GM21576 (cell line): Measurements from ENCODE around the gene FOXO1.

Experiments used
- ATAC-seq: cut with Tn5 transposase; IDR thresholded peaks from one replicate; pipeline ENCODE4 v1.9.1; 2021; ENCODE audit warnings: mild to moderate bottlenecking, moderate library complexity; ENCODE audit not compliant: unreplicated experiment

The FOXO1 gene

GRCh38 chr13:40640202-40640601 lies 26.2 kb downstream of the FOXO1 start:
- no peak for ATAC-seq

DNA sequence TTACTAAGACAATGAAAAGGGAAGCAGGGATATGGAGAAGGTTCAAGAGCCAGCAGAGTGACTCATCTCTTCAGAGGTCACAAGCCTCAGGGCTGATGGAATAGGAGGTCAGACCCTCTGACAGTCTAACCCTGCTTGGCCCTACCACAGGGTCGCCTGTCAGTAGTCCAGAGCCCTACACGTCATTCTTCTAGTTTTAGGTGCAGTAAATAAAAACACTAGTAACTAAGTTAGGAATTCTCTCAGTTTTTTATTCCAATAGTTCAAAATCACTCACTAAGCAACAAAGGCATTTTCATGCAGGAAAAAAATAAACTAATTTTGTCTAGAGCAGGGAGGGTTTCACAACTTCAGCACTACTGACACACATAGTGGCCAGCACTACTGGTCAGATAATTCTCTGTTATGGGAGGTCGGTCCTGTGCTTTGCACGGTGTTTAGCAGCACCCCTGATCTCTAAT lies 27.2 kb downstream of the FOXO1 start:
- ATAC-seq: no peak

- ATAC-seq: no peak
Measured at GRCh38 chr13:40637643-40638042, 28.8 kb downstream of the FOXO1 start.

DNA sequence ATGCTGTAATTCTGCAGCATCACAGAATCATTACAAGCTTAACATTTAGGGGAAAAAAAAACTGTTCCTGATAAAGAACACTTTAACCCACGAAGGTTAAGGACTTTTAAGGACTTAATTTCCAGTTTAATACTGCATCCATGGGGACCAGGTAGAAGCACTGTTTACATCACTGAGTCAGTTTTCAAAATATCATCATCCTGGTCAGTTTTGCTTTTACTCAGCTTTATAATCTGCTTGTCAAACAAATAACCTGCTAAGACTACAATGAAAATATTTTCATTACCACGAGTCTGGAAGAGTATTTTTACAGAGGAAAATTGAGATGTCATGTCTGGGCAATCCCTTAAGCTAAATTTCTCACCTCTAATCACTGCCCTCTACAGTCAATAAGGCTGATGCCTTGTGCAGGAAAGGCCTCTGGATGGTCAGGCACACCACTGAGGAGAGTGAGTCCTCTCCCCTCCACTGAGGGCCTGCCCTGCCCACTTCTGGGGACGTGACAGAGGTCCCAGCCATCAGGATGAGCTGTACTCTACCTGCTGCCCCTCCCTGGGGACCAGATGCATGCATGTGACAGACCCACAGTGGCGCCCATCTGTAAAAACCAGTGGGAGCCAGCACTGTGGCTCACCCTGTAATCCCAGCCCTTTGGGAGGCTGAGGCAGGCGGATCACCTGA lies 31.0 kb downstream of the FOXO1 start:
- ATAC-seq: no peak

DNA sequence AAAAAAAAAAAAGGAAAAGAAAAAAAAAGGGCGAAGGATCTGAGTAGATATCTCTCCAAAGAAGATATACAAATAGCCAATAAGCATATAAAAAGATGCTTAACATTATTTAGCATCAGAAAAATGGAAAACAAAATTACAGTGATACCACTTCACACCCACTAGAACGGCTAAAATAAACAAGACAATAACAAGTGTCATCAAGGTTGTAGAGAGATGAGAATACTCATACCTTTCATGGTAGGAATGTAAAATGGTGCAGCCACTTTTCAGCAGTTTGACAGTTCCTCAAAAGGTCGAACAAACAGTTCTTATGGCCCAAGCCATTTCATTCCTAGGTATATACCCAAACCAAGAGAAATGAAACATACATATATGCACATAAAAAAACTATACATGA lies 33.5 kb downstream of the FOXO1 start:
- ATAC-seq: no peak

- no peak for ATAC-seq
Measured at GRCh38 chr13:40631605-40632004, 34.8 kb downstream of the FOXO1 start.

DNA sequence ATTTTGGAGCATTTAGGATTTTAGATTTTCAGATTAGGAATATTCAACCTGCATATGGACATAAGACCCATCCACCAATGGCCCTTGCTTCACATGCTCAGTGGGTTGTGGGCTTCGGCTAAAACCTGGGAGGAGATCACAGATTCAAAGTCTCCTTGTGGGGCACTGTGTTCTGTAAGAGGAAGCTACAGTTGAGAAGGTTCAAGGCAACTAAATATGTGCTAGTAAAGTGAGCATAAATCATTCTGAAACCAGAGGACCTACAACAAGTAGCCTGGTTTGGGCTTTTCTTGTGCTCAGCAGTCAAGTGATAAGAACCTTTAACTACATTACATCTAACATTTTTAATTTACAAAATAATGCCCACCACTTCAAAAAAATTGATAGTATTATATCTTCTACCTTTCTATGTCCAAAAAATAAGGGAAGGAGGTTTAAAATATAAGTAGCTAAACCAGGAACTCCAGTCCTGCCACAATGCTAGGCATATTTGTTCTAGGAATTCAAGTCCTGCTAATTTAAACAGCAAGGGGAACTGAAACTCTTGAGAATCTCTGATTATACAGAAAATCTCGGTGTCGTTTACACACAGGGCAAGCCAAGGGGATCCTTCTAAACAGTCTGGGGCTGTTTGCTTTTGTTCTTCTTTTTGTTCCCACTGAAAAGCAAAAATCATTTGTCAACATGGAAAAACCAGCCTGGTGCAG lies 36.6 kb downstream of the FOXO1 start:
- peak; percentile 87 for ATAC-seq

DNA sequence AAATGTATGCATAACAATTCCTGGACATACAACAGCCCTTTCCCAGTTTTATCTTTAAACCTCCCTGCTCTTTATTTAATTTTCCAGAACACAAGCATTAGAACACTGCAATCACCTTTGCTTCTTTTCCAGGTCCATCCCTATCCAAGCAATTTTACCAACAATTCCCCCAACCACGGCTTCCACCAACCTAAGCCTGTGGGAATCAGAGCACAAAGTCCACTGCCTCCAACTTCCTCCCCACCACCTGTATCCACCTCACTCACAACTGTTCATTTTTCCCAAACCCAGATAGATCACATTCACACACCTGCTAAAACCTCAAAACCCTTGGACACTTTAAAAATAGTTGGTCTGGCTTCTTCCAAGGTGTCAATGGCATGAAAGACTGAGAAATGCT lies 39.5 kb downstream of the FOXO1 start:
- ATAC-seq: no peak

- no peak for ATAC-seq
Measured at GRCh38 chr13:40626561-40626960, 39.9 kb downstream of the FOXO1 start.

GRCh38 chr13:40624986-40625385 lies 41.5 kb downstream of the FOXO1 start:
- ATAC-seq: no peak

- no peak for ATAC-seq
Measured at GRCh38 chr13:40624383-40624782, 42.1 kb downstream of the FOXO1 start.

DNA sequence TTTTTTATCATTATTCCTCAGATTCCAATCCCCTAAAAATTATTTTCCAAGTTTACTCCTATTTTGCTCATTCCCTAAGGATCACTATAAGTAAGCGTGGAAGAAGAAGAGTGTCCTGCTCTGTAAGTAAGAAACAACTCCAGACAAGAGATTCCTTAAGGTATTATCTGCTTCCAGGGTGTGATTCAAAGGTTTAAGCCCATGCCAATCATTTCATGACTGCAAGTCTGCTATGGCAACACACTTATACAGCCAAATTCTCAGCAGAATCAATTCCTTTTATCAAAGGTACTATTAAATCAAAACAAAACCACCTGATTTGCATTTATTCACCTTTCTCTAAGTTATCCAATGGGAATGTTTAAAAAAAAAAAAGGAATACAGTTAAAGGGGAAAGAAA lies 43.7 kb downstream of the FOXO1 start:
- ATAC-seq: no peak

DNA sequence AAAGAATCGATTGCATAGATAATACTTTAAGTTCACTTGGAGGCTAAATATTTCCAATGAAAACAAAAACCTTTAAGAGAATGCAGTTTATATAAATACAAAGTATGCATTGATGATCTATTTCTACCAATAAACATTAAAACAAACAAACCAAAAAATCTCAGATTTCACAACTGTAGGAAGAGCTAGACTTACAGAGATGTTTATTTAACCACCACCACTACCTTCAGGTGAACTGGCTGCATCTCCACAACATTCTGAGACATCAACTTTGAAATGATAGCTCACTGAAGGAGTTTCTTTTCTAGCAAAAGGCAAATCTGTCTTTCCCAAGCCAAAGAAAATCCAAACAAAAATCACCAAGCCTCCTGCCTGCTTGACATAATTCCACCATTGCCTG lies 44.2 kb downstream of the FOXO1 start:
- ATAC-seq: no peak

DNA sequence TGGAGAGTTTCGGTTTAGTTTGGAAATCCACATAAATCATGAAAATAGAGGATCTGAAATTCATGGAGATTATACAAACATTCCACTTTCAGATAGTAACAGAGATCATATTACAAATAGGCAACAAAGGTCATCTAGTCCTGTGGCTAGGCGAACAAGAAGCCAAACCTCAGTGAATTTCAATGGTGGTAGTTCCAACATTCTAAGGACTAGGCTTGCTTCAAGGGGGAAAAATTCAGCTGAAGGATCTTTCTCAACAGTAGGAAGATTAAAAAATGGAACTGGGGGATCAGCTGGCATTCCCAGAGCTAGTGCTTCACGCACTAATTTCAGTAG lies 47.0 kb downstream of the FOXO1 start:
- ATAC-seq: no peak

DNA sequence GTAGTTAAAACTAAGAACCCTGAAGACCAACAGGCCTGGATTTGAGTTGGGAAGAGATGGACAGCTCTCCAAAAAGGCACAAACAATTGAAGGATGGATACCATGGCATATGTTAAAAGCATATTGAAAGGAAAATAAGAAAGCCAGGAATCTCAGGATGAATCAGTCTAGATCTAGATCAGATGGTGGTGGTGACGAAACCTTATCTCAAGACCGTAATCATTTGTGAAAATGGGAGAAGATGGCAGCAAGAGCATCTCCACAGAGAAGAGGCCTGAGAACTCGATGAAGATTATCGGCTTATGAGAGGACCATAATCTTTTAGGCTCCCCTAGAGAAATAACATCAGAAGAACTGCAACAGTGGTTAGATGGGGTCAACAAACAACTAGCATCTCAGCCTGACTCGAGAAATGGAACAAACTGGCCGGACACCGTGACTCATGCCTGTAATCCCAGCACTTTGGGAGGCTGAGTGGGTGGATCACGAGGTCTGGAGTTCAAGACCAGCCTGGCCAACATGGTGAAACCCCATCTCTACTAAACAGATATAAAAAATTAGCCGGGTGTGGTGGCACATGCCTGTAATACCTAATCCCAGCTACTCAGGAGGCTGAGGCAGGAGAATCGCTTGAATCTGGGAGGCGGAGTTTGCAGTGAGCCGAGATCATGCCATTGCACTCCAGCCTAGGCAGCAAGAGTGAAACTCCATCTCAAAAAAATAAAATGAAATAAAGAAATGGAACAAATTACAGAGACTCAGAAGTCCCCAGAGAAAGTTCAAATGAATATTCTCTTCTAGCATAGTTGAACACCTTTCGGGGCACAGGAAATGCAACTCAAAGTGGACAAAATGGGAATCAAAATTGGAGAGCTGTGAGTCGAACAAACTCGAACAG lies 47.6 kb downstream of the FOXO1 start:
- ATAC-seq: no peak

DNA sequence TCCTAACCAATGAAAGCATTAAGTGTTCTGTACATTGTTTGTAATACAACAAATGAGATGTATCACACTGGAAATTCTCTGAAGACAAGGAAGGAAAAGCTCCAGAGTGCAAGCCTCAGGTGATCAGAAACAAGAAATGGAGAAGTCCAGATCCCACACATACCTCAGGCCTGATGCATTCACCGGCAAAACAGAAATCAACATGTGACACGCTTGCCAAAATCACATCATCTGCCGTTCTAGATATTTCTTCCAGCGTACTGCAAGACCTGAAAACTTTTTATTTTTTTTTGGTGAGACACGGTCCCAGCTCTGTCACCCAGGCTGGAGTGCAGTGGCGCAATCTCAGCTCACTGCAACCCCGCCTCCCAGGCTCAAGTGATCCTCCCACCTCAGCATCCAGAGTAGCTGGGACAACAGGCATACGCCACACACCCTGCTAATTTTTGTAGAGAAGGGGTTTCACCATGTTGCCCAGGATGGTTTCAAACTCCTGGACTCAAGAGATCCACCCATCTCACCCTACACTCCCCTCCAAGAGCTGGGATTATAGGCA lies 48.6 kb downstream of the FOXO1 start:
- no peak for ATAC-seq

- no peak for ATAC-seq
Measured at GRCh38 chr13:40615619-40616018, 50.8 kb downstream of the FOXO1 start.

GRCh38 chr13:40613914-40614313 lies 52.5 kb downstream of the FOXO1 start:
- no peak for ATAC-seq

DNA sequence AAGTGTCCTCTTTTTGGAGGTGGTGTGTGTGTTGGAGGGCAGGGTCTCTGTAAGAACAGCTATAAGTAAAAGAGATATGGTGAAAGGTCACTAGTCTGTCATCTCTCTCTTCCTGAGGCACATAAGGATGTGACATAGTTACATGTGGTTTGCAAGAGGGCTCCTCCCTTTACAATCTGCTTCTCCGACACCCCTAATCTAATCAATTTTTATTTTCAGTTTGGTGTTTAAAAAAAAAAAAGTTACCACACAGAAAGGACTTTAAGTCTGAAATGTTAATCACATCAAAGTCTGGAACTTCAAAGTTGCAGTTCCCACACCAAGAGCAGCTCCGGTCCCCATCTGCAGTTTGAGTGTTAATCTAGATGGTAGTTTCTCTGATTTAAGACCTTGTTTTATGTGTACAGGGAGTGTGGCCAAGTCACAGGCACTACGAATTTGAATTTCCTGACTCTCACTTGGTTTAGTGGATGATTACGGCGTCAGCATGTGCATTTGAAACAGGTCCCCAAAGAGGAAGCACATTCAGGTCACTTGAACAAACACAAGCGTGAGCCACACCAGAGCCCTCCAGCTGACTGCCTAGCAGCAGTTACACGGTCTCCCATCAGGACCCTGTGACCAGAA lies 53.1 kb downstream of the FOXO1 start:
- ATAC-seq: peak; percentile 91

GRCh38 chr13:40612041-40612440 lies 54.4 kb downstream of the FOXO1 start:
- ATAC-seq: no peak

DNA sequence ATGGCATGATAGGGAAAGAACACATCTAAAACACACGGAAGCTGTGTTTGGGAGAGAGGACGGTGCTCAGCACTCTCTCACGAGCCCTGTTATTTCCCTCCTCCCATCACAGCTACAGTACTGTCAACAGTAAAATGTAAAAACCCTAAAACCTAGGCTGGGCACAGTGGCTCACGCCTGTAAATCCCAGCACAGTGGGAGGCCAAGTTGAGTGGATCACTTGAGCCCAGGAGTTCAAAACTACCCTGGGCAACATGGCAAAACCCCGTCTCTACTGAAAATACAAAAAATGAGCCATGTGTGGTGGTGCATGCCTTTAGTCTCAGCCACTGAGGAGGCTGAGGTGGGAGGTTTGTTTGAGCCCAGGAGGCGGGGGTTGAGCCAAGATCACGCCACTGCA lies 54.8 kb downstream of the FOXO1 start:
- no peak for ATAC-seq
